ENCODE results near the gene GLG1.
"Not testable (repeated sequence)": the region's sequence is repeated elsewhere in the genome, so short reads cannot be mapped to it uniquely, and the experiment has no call there.

GLG1 gene

GRCh38 chr16:74438492-74438979 lies 168.4 kb downstream of the GLG1 start:
- no peak for DNase-seq

- DNase-seq, result no peak
Observed at GRCh38 chr16:74431516-74431915, 175.4 kb downstream of the GLG1 start.

GRCh38 chr16:74430036-74430712 lies 176.7 kb downstream of the GLG1 start:
- peak in 2 of 4 experiments; percentile 4 to 5 for DNase-seq

GRCh38 chr16:74428493-74428892 lies 178.4 kb downstream of the GLG1 start:
- not testable (repeated sequence) for DNase-seq

- DNase-seq, result not testable (repeated sequence)
Observed at GRCh38 chr16:74425751-74426150, 181.2 kb downstream of the GLG1 start.

GRCh38 chr16:74423721-74424120 lies 183.2 kb downstream of the GLG1 start:
- not testable (repeated sequence) for DNase-seq

GRCh38 chr16:74422086-74422485 lies 184.8 kb downstream of the GLG1 start:
- not testable (repeated sequence) for DNase-seq

- not testable (repeated sequence) for DNase-seq
Observed at GRCh38 chr16:74421482-74421785, 185.5 kb downstream of the GLG1 start.

- DNase-seq, result not testable (repeated sequence)
Observed at GRCh38 chr16:74420612-74421481, 186.1 kb downstream of the GLG1 start, which contains the start of gene CLEC18B. Gene CLEC18B (minus strand): TSS chr16:74421478. CDS start chr16:74421270, 208 bp downstream.

GRCh38 chr16:74419811-74420210 lies 187.1 kb downstream of the GLG1 start:
- DNase-seq, result not testable (repeated sequence)

- DNase-seq, result not testable (repeated sequence)
Observed at GRCh38 chr16:74417897-74418296, 189.0 kb downstream of the GLG1 start.

GRCh38 chr16:74413920-74414319 lies 193.0 kb downstream of the GLG1 start:
- not testable (repeated sequence) for DNase-seq

GRCh38 chr16:74413485-74413884 lies 193.4 kb downstream of the GLG1 start:
- not testable (repeated sequence) for DNase-seq

- not testable (repeated sequence) for DNase-seq
Observed at GRCh38 chr16:74412775-74413390, 194.0 kb downstream of the GLG1 start.

- not testable (repeated sequence) for DNase-seq
Observed at GRCh38 chr16:74412138-74412774, 194.7 kb downstream of the GLG1 start.

- DNase-seq, result not testable (repeated sequence)
Observed at GRCh38 chr16:74410981-74411380, 195.9 kb downstream of the GLG1 start.

GRCh38 chr16:74410057-74410957 lies 196.6 kb downstream of the GLG1 start:
- DNase-seq, result not testable (repeated sequence)

- DNase-seq, result not testable (repeated sequence)
Observed at GRCh38 chr16:74409185-74409981, 197.5 kb downstream of the GLG1 start.

GRCh38 chr16:74407362-74407705 lies 199.6 kb downstream of the GLG1 start:
- DNase-seq, result not testable (repeated sequence)

GRCh38 chr16:74406600-74407361 lies 200.1 kb downstream of the GLG1 start:
- DNase-seq, result not testable (repeated sequence)

All from activated CD4-positive, CD25-positive, alpha-beta regulatory T cell (primary cell).